ENCODE measurements around the gene DBT.
"Not testable (repeated sequence)": the region's sequence is repeated elsewhere in the genome, so short reads cannot be mapped to it uniquely, and the experiment has no call there.

The DBT gene

DNA sequence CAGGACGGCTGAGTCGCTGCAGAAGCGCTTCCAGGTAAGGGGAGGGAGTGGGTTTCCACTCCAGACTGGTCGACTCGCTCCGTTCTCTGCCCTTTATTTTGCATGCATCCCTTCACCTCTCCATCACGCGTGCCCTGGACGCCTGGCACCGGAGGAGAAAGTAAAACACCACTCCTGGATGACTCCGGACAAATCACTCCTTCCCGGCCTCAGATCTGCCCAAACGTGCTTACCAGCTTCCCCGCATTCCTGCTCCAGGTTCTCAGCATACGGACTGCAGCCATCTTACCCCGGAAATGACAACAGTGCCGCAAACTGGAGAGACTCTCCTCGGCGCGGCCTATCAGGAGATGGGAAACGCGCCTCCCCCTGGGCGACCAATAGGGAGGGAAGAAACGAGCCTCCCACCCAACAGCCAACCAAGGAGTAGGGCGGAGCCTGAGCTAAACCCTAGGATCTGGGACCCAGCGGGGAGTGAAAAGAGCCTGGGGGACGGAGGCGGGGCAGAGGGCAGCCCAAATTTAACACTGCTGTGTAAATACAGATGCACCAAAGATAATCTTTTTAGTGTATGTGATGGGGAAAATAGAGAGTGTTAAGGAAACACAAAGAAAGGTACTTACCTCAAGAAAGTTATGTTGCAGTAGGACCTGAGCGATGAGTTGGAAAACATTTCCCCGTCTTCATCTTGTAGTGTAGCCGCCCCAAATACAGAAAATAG, at the start of gene DBT:
DBT (minus strand) TSS at position 298 of the 721 bp plus-strand sequence; CDS start at position 284, 14 bp downstream.
- peak; percentile 82 for DNase-seq (ENCODE audit: low read depth)
- TF ChIP-seq, protein P1, sequence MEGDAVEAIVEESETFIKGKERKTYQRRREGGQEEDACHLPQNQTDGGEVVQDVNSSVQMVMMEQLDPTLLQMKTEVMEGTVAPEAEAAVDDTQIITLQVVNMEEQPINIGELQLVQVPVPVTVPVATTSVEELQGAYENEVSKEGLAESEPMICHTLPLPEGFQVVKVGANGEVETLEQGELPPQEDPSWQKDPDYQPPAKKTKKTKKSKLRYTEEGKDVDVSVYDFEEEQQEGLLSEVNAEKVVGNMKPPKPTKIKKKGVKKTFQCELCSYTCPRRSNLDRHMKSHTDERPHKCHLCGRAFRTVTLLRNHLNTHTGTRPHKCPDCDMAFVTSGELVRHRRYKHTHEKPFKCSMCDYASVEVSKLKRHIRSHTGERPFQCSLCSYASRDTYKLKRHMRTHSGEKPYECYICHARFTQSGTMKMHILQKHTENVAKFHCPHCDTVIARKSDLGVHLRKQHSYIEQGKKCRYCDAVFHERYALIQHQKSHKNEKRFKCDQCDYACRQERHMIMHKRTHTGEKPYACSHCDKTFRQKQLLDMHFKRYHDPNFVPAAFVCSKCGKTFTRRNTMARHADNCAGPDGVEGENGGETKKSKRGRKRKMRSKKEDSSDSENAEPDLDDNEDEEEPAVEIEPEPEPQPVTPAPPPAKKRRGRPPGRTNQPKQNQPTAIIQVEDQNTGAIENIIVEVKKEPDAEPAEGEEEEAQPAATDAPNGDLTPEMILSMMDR (IDR thresholded peaks at IDR 0.05; ENCODE audit: low read depth, low read length, missing control alignments): no peak
- H3K4me3 ChIP-seq (ENCODE audit: low read depth, low read length): peak within 1 kb of the TSS; percentile 65

DNA sequence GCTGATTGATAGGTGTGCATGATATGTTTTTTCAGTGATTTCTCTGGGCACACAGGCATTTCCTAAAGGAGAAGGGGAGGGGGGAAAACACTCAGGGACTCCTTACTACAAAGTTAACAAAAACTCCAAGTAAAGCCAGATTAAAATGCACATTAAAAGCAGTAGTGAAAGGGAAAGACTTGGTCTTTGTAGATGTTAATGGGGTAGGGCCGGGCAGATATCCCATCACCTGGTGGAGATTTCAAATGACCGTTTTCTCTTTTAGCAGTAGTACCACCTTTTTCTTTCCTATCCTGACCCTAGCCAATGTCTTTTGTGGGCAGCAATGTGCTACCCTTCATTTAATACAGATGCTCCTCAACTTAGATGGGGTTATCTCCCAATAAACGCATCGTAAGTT, 48.9 kb upstream of the DBT start:
- TF ChIP-seq, protein P1 (IDR thresholded peaks at IDR 0.05; ENCODE audit: low read depth, low read length, missing control alignments): no peak
- no peak overlapping the region for H3K4me3 ChIP-seq (ENCODE audit: low read depth, low read length)
- DNase-seq (ENCODE audit: low read depth): no peak

DNA sequence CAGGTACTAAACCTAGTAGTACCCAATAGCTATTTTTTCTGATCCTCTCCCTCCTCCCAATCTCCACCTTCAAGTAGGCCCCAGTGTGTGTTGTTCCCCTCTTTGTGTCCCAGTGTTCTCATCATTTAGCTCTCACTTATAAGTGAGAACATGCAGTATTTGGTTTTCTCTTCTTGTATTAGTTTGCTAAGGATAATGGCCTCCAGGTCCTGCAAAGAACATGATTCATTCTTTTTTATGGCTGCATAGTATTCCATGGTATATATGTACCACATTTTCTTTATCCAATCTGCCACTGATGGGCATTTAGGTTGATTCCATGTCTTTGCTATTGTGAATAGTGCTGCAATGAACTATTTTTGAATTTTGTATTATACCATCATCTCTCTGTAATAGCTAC, 47.4 kb upstream of the DBT start:
- DNase-seq (ENCODE audit: low read depth); H3K4me3 ChIP-seq (ENCODE audit: low read depth, low read length): not testable (repeated sequence)

DNA sequence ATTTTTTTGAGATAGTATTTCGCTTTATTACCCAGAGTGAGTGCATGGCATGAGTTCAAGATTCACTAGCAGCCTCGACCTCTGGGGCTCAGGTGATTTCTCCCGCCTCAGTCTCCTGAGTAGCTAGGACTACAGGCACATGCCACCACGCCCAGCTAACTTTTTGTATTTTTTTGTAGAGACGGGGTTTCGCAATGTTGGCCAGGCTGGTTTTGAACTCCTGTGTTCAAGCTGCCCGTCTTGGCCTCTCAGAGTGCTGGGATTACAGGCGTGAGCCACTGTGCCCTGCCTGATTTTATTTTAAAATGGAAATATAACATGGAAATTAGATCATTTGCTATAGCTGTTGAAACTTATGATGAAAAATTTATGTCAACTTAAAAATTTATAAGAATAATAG, 46.5 kb upstream of the DBT start:
- no peak overlapping the region for H3K4me3 ChIP-seq (ENCODE audit: low read depth, low read length)
- no peak for DNase-seq (ENCODE audit: low read depth)
- TF ChIP-seq, protein P1 (IDR thresholded peaks at IDR 0.05; ENCODE audit: low read depth, low read length, missing control alignments): no peak

DNA sequence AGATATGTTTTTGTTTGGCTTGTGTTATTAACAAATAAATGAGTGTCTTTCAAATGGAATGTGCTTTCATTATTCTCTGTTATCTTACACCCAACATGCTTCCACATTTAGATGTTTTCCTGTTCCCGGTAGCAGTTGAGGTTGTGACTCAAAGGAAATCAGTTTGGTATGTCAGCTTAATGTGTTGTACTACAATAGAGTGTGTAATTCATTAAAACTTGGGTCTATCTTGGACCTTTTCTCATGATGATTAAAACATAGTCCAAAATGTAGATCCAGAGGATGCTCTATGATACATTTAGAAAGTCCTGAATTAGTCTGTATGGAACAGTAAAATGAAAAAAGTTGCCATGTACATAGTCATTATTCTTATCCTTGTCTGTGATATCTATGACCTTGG, 43.1 kb upstream of the DBT start:
- no peak for DNase-seq (ENCODE audit: low read depth)
- TF ChIP-seq, protein P1 (IDR thresholded peaks at IDR 0.05; ENCODE audit: low read depth, low read length, missing control alignments): no peak
- H3K4me3 ChIP-seq (ENCODE audit: low read depth, low read length): no peak overlapping the region

DNA sequence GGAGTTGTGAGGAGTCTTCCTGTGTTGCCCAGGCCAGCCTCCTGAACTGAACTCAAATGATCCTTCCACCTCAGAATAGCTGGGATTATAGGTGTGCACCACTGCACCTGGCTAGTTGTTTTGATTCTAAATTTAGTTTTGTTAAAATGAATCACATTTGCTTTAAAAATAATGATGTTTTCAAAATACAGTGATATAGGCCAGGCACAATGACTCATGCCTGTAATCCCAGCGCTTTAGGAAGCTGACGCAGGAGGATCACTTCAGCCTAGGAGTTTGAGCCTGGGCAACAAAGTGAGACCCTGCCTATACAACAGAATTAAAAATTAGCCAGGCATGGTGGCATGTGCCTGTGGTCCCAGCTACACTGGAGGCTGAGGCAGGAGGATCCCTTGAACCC, 40.7 kb upstream of the DBT start:
- no peak for DNase-seq (ENCODE audit: low read depth)
- H3K4me3 ChIP-seq (ENCODE audit: low read depth, low read length): no peak overlapping the region
- TF ChIP-seq, protein P1 (IDR thresholded peaks at IDR 0.05; ENCODE audit: low read depth, low read length, missing control alignments): no peak

DNA sequence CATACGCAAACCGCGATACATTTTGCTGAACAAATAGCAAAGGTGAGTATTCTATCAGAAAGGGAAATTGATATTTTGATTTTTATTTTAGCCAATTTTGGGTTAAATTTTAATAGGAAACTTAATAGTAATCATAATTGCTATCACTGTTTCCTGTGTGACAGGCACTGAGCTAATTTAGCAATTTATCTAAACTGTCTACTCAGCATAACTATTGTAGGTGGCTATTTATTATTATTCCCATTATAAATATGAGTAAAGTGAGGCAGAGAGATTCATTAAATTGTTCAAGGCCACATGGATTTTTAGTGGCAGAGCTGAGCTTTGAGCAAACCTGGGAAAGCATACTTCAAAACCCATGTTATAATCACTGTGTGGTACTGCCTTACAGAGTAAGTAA, 37.5 kb upstream of the DBT start:
- TF ChIP-seq, protein P1 (IDR thresholded peaks at IDR 0.05; ENCODE audit: low read depth, low read length, missing control alignments): no peak
- no peak overlapping the region for H3K4me3 ChIP-seq (ENCODE audit: low read depth, low read length)
- DNase-seq (ENCODE audit: low read depth): no peak
